Spleen (tissue), 11 donors: ENCODE data around the gene EHBP1. TPM values are rescaled to one million over a fixed set of nuclear protein-coding genes. Genes with fewer than 3 reads are reported as not detected.
"Not testable (repeated sequence)": the region's sequence is repeated elsewhere in the genome, so short reads cannot be mapped to it uniquely, and the experiment has no call there.

Experiments
- DNase-seq: peaks from one replicate; pipeline ENCODE4 v3.0.0-alpha.2; 2020
- H3K27ac ChIP-seq, 8 donors: fragments of 200-600 bp; sonication (generic) in 7 of 8; 1 replicate in 4 of 8; 2 replicates in 4 of 8; pipeline versions ENCODE4 v1.5.0 to v1.8.0; 2016 to 2021; ENCODE audit warnings: inconsistent platforms in 4 of 8, mild to moderate bottlenecking in 4 of 8, moderate library complexity in 1 of 8
- H3K27me3 ChIP-seq, 7 donors: fragments of 200-600 bp; sonication (generic) in 6 of 7; replicated peaks in 1 of 7; 1 replicate in 4 of 7; 2 replicates in 3 of 7; pipeline versions ENCODE4 v1.5.0 to v1.8.0; 2016 to 2021; ENCODE audit warnings: inconsistent platforms in 3 of 7, mild to moderate bottlenecking in 1 of 7
- H3K36me3 ChIP-seq, 6 donors: fragments of 200-600 bp; sonication (generic) in 5 of 6; 1 replicate in 4 of 6; 2 replicates in 2 of 6; pipeline versions ENCODE4 v1.5.0 to v1.8.0; 2016 to 2021; ENCODE audit warnings: inconsistent platforms in 2 of 6
- H3K4me1 ChIP-seq, 6 donors: fragments of 200-600 bp; sonication (generic) in 5 of 6; 1 replicate in 3 of 6; 2 replicates in 3 of 6; pipeline versions ENCODE4 v1.5.0 to v1.8.0; 2016 to 2021; ENCODE audit warnings: inconsistent platforms in 3 of 6
- H3K4me3 ChIP-seq, 8 donors: fragments of 200-600 bp; sonication (generic) in 7 of 8; 1 replicate in 4 of 8; 2 replicates in 4 of 8; pipeline versions ENCODE4 v1.5.0 to v1.8.0; 2016 to 2021; ENCODE audit warnings: inconsistent platforms in 4 of 8, mild to moderate bottlenecking in 4 of 8, moderate library complexity in 2 of 8
- H3K9me3 ChIP-seq, 8 donors: fragments of 200-600 bp; sonication (generic) in 7 of 8; 1 replicate in 4 of 8; 2 replicates in 4 of 8; pipeline versions ENCODE4 v1.5.0 to v1.8.0; 2016 to 2021; ENCODE audit warnings: inconsistent platforms in 4 of 8
- CTCF ChIP-seq, 11 experiments: fragments of 200-600 bp in 7 of 11; fragments of 450-650 bp in 4 of 11; sonication (generic) in 4 of 11; IDR thresholded peaks in 8 of 11; conservative IDR thresholded peaks in 3 of 11; 1 replicate in 7 of 11; 2 replicates in 4 of 11; pipeline versions ENCODE4 v1.4.0 to v1.8.0; 2016 to 2021; ENCODE audit warnings: antibody characterized with exemption in 11 of 11, inconsistent platforms in 4 of 11, mild to moderate bottlenecking in 1 of 11
- POLR2A ChIP-seq, 3 donors: fragments of 450-650 bp; IDR thresholded peaks; one replicate each; pipeline ENCODE4 v1.5.1; 2017; ENCODE audit warnings: antibody characterized with exemption in 3 of 3, mild to moderate bottlenecking in 1 of 3
- POLR2AphosphoS5 ChIP-seq, 3 donors: sonication (generic); formaldehyde crosslinking; IDR thresholded peaks; one replicate each; pipeline ENCODE4 v1.5.1; 2017; ENCODE audit warnings: antibody characterized with exemption in 3 of 3
- WGBS, 5 donors: extraction: QIAGEN DNeasy Blood & Tissue Kit in 3 of 5; methylation state at CpG; one replicate each; pipeline versions ENCODE4 v1.1.5 to v1.1.7; 2013 to 2018; 5-methylcytosine and 5-hydroxymethylcytosine counted together
- intact Hi-C: fragments of 100-400 bp; cut with DNase I; formaldehyde crosslinking; loops from one replicate; pipeline ENCODE4 v1.15.0; 2023; ENCODE audit warnings: low total_unique reads
- polyA plus RNA-seq, 3 donors: library from polyadenylated mRNA; stranded (reverse); fragments of 200-250 nt; gene quantifications; one replicate each; pipeline ENCODE4 v1.2.1, GENCODE V29; 2013
- total RNA-seq, 7 donors: library from RNA; depleted of rRNA in 3 of 7; stranded (reverse); fragments of >200 nt in 3 of 7; fragmentation: NEBNext Ultra II Directional in 4 of 7; extraction: Animal tissue kit (Norgen Biotek cat#: 25700) in 4 of 7; gene quantifications; one replicate each; pipeline versions ENCODE4 v1.1.0 to v1.2.1, GENCODE V29; 2016 to 2021
- donor health status: healthy with polysubstance abuse.
- donor health status: DM: no; HTN: no; CAD: no; lungs with moderate emphysema.
- donor health status: DM: no; HTN: no; CAD: no.
- donor health status: Bipolar disorder and iron deficiency.
- donor health status: healthy.
- donor health status: DM: no; HTN: no; CAD: no.
- donor health status: DM: yes; HTN: yes; CAD: no.

Gene EHBP1
- total and polyA plus RNA-seq, 10 donors: 5.0 to 44.2 (median 31.7) TPM

DNA sequence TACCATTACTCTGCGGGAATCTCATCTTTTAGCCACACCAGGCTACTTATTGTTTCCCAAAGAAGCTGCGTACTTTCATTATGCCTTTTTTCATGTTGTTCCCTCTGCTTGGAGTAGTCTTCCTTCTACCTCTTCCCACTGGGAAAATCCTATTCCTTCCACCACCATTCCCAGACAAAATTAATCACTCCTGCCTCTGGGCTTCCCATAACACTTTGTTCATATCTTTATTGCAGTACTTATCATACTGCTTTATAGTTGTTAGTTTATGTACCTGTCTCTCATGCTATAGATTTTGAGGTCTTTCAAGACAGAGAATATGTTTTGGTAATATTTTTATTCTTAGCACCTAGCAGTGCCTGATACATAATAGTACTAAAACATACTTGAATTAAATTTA is 361.3 kb downstream of the EHBP1 start:
- intact Hi-C loops: no loop called here
- no peak for TF ChIP-seq CTCF (IDR thresholded peaks at IDR 0.05 in 8 of 11, conservative IDR thresholded peaks at IDR 0.05 in 3 of 11)
- TF ChIP-seq POLR2AphosphoS5 (IDR thresholded peaks at IDR 0.05): no peak
- no peak for TF ChIP-seq POLR2A (IDR thresholded peaks at IDR 0.05)
- DNase-seq: no peak
- Histone ChIP-seq H3K9me3 (no peaks in the 10 kb centered on the region), H3K36me3 (no peaks in the 10 kb centered on the region), H3K4me3 (no peak overlapping the region), H3K27me3 (peaks cover 3 to 91% (median 57%) of the 10 kb centered on the region in 7 donors), H3K4me1 (no peaks in the 10 kb centered on the region), H3K27ac (no peak overlapping the region)
- 81 to 96% (median 86%) methylated on average over 2 of the region's 2 CpGs for WGBS, 5 donors

DNA sequence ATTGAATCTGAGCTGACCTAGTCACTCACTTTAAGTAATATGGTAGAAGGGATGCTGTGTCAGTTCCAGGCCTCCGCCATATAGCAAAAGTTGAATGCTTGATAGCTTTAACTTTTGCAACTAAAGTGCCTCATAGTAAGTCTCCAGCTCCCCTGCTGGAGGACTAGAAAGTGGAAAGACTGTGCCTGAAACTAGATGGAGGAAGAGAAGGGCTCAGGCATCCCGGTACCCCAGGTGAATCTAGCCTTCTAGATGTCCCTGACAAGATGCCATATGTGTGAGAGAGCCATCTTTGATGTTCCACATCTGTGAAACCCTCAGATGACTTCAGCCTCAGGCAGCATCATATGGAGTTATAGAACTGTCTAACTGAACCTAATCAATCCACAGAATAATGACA is 366.2 kb downstream of the EHBP1 start:
- peaks cover 0 to 56% (median 14%) of the 10 kb centered on the region in 7 donors for H3K27me3 ChIP-seq
- no peaks in the 10 kb centered on the region for H3K4me1 ChIP-seq
- no peak for DNase-seq
- H3K4me3 ChIP-seq: no peak overlapping the region
- no peak overlapping the region for H3K27ac ChIP-seq
- H3K36me3 ChIP-seq: no peaks in the 10 kb centered on the region
- TF ChIP-seq POLR2A (IDR thresholded peaks at IDR 0.05): no peak
- TF ChIP-seq CTCF (IDR thresholded peaks at IDR 0.05 in 8 of 11, conservative IDR thresholded peaks at IDR 0.05 in 3 of 11): no peak
- no peak for TF ChIP-seq POLR2AphosphoS5 (IDR thresholded peaks at IDR 0.05)
- WGBS, 5 donors: 86 to 93% (median 89%) methylated on average over 2 of the region's 2 CpGs
- intact Hi-C loops: no loop called here
- peaks cover 0 to 5% (median 0%) of the 10 kb centered on the region in 8 donors for H3K9me3 ChIP-seq

DNA sequence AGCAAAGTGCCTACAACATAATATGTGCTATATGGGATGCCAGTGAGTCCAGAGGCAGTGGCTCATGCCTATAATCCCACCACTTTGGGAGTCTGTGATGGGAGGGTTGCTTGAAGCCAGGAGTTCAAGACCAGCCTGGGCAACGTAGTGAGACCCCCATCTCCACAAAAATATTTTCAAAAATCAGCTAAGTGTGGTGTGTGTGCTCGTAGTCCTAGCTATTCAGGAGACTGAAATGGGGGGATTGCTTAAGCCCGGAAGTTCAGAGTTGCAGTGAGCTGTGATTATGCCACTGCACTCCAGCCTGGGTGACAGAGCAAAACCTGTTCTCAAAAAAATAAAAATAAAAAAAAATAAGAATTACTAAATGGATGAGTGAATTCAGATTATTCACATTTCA is 368.5 kb downstream of the EHBP1 start:
- intact Hi-C loops: no loop called here
- peaks cover 0 to 5% (median 0%) of the 10 kb centered on the region in 8 donors for H3K9me3 ChIP-seq
- peak overlapping the region in 1 of 8 donors; percentile 23 for H3K27ac ChIP-seq
- peaks cover 0 to 45% (median 0%) of the 10 kb centered on the region in 7 donors for H3K27me3 ChIP-seq
- H3K4me1 ChIP-seq: no peaks in the 10 kb centered on the region
- DNase-seq: no peak
- no peak overlapping the region for H3K4me3 ChIP-seq
- H3K36me3 ChIP-seq: no peaks in the 10 kb centered on the region
- no peak for TF ChIP-seq POLR2AphosphoS5 (IDR thresholded peaks at IDR 0.05)
- no peak for TF ChIP-seq POLR2A (IDR thresholded peaks at IDR 0.05)
- TF ChIP-seq CTCF (IDR thresholded peaks at IDR 0.05 in 8 of 11, conservative IDR thresholded peaks at IDR 0.05 in 3 of 11): no peak
- WGBS, 5 donors: 67 to 87% (median 78%) methylated on average over 3 of the region's 3 CpGs

GRCh38 chr2:63074399-63074798 is 368.9 kb downstream of the EHBP1 start:
- H3K4me3 ChIP-seq, H3K36me3 ChIP-seq, H3K9me3 ChIP-seq, H3K4me1 ChIP-seq, intact Hi-C loops: not testable (repeated sequence)
- peak overlapping the region in 1 of 8 donors; percentile 23 for H3K27ac ChIP-seq
- H3K27me3 ChIP-seq: peaks cover 0 to 42% (median 0%) of the 10 kb centered on the region in 7 donors
- peak; percentile 34 for DNase-seq
- 89 to 93% (median 89%) methylated on average over 4 of the region's 4 CpGs for WGBS, 5 donors
